CD14-positive monocyte (primary cell): Measurements from ENCODE around the gene SENP8. TPM values are rescaled to one million over a fixed set of nuclear protein-coding genes. Genes with fewer than 3 reads are reported as not detected.

Experiments used
- DNase-seq, 3 donors: peaks; one replicate each; pipeline ENCODE4 v3.0.0-alpha.2; 2011 to 2022
- H2AFZ ChIP-seq: 2 replicates; pipeline ENCODE4 v1.6.0; 2012; ENCODE audit warnings: mild to moderate bottlenecking, low read depth, low read length, inconsistent platforms; ENCODE audit not compliant: insufficient read depth, poor library complexity, severe bottlenecking
- H3K27ac ChIP-seq, 2 donors: 1 replicate in 1 of 2; 2 replicates in 1 of 2; pipeline ENCODE4 v1.5.1; 2012 to 2013; ENCODE audit warnings: low read length in 2 of 2, control low read depth in 1 of 2, inconsistent platforms in 1 of 2, low read depth in 1 of 2, mild to moderate bottlenecking in 1 of 2
- H3K27me3 ChIP-seq, 2 donors: one replicate each; pipeline versions ENCODE4 v1.6.0 to v1.6.1; 2011 to 2013; ENCODE audit warnings: low read length in 2 of 2; ENCODE audit not compliant: control insufficient read depth in 2 of 2, insufficient read depth in 2 of 2
- H3K36me3 ChIP-seq, 2 donors: replicated peaks in 1 of 2; 1 replicate in 1 of 2; 2 replicates in 1 of 2; pipeline versions ENCODE4 v1.5.1 to v1.6.1; 2012 to 2013; ENCODE audit warnings: low read length in 2 of 2, control low read depth in 1 of 2, inconsistent platforms in 1 of 2, mild to moderate bottlenecking in 1 of 2; ENCODE audit not compliant: insufficient read depth in 2 of 2, control insufficient read depth in 1 of 2
- H3K4me1 ChIP-seq, 2 donors: 1 replicate in 1 of 2; 2 replicates in 1 of 2; pipeline versions ENCODE4 v1.5.1 to v1.6.1; 2012 to 2013; ENCODE audit warnings: low read length in 2 of 2, control low read depth in 1 of 2, inconsistent platforms in 1 of 2, mild to moderate bottlenecking in 1 of 2, moderate library complexity in 1 of 2; ENCODE audit not compliant: insufficient read depth in 2 of 2, control insufficient read depth in 1 of 2
- H3K4me2 ChIP-seq: replicated peaks from 2 replicates; pipeline ENCODE3; 2012; ENCODE audit warnings: low read length, moderate library complexity, mild to moderate bottlenecking; ENCODE audit not compliant: poor library complexity, severe bottlenecking; ENCODE audit errors: extremely low read depth
- H3K4me3 ChIP-seq, 3 experiments: fragments of 200-600 bp in 1 of 3; sonication (generic) in 1 of 3; replicated peaks in 1 of 3; 1 replicate in 2 of 3; 2 replicates in 1 of 3; pipeline ENCODE4 v1.5.1; 2011 to 2013; ENCODE audit warnings: low read length in 3 of 3, mild to moderate bottlenecking in 3 of 3, control low read depth in 2 of 3, low read depth in 2 of 3, inconsistent platforms in 1 of 3, moderate library complexity in 1 of 3
- H3K79me2 ChIP-seq: 2 replicates; pipeline ENCODE4 v1.6.0; 2012; ENCODE audit warnings: mild to moderate bottlenecking, control low read depth, inconsistent platforms, low read length, moderate library complexity; ENCODE audit not compliant: insufficient read depth
- H3K9ac ChIP-seq: 2 replicates; pipeline ENCODE4 v1.6.0; 2017; ENCODE audit warnings: low read length, mild to moderate bottlenecking; ENCODE audit not compliant: insufficient read depth, poor library complexity, severe bottlenecking
- H3K9me3 ChIP-seq, 2 donors: replicated peaks in 1 of 2; 1 replicate in 1 of 2; 2 replicates in 1 of 2; pipeline versions ENCODE4 v1.5.1 to v1.6.1; 2012 to 2013; ENCODE audit warnings: low read length in 2 of 2, control low read depth in 1 of 2; ENCODE audit not compliant: control insufficient read depth in 1 of 2, insufficient read depth in 1 of 2
- H4K20me1 ChIP-seq: 2 replicates; pipeline ENCODE4 v1.6.0; 2012; ENCODE audit warnings: mild to moderate bottlenecking, low read length, control low read depth, moderate library complexity; ENCODE audit not compliant: insufficient read depth
- H3K27ac Mint-ChIP-seq, 7 donors: one replicate each; pipeline ENCODE4 v1.8.0; 2020; ENCODE audit warnings: mild to moderate bottlenecking in 7 of 7, mixed read lengths in 7 of 7, moderate library complexity in 6 of 7, inconsistent platforms in 2 of 7
- H3K27me3 Mint-ChIP-seq, 3 donors: one replicate each; pipeline ENCODE4 v1.8.0; 2021 to 2022; ENCODE audit warnings: low read depth in 3 of 3, mild to moderate bottlenecking in 3 of 3, mixed read lengths in 3 of 3, moderate library complexity in 3 of 3, inconsistent platforms in 1 of 3
- H3K36me3 Mint-ChIP-seq, 2 donors: one replicate each; pipeline ENCODE4 v1.8.0; 2020; ENCODE audit warnings: mixed read lengths in 2 of 2, inconsistent platforms in 1 of 2, mild to moderate bottlenecking in 1 of 2
- H3K4me1 Mint-ChIP-seq: one replicate; pipeline ENCODE4 v1.8.0; 2020; ENCODE audit warnings: mild to moderate bottlenecking, mixed read lengths
- H3K4me3 Mint-ChIP-seq, 2 donors: one replicate each; pipeline ENCODE4 v1.8.0; 2020; ENCODE audit warnings: mild to moderate bottlenecking in 2 of 2, mixed read lengths in 2 of 2, moderate library complexity in 1 of 2
- H3K9me3 Mint-ChIP-seq, 7 donors: one replicate each; pipeline ENCODE4 v1.8.0; 2020 to 2022; ENCODE audit warnings: mixed read lengths in 7 of 7, mild to moderate bottlenecking in 6 of 7, moderate library complexity in 6 of 7, inconsistent platforms in 2 of 7
- WGBS: methylation state at CpG from one replicate; pipeline ENCODE4 v1.1.5; 2013; ENCODE audit warnings: missing lambda C conversion rate; ENCODE audit not compliant: insufficient coverage; 5-methylcytosine and 5-hydroxymethylcytosine counted together
- intact Hi-C, 2 donors: fragments of 100-400 bp; cut with micrococcal nuclease; formaldehyde crosslinking; loops; one replicate each; pipeline versions ENCODE4 v1.15.0 to v1.15.1; 2023
- polyA plus RNA-seq, 3 donors: library from polyadenylated mRNA; depleted of rRNA in 1 of 3; unstranded in 2 of 3; stranded (reverse) in 1 of 3; fragments of 300-500 nt in 2 of 3; fragments of >200 nt in 1 of 3; fragmentation: Illumina TruSeq in 2 of 3; gene quantifications; 1 replicate in 2 of 3; 2 replicates in 1 of 3; pipeline ENCODE4 v1.2.3, GENCODE V29; 2012 to 2021
- TF ChIP-seq, protein P1 (sequence below): fragments of 200-600 bp; IDR thresholded peaks from one replicate; pipeline ENCODE4 v1.8.0; 2022; ENCODE audit warnings: antibody characterized with exemption, mild to moderate bottlenecking

SENP8 gene
- polyA plus RNA-seq, 3 donors, result 0.52 to 1.4 (median 0.79) TPM

DNA sequence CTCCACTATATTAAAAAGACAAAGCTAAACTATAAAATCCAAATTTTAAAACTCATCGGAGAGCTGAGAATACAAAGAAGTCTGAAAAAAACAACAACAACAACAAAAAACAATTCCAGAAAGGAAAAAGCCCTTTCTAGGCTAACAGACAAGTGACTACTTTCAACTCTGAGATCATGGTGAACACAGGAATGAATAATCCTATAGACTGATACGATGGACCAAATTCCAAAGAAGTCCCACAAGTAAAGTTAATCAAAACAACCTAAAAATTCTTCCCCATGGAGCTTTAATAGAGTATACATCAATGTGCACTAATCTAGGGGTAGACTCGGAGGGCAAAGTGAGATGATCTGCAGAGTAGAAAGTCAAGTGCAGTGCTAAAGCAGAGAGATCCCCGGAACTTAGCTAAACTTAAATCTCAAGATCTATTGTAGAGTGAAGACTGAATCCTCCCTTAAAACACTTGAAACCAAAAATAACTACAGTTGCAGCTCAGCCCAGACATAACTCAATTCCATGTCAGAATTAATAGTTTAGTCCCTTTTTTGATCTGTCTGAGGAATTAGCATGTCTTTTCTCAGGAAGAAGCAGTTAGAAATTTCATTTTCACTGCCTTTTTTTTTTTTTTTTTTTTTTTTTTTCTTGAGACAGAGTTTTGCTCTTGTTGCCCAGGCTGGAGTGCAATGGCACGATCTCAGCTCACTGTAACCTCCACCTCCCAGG, 43.7 kb upstream of the SENP8 start:
- peaks cover 0 to 6% of the 10 kb centered on the region in 2 donors for H3K36me3 Mint-ChIP-seq
- no peaks in the 10 kb centered on the region for H3K9me3 ChIP-seq
- WGBS, result no CpG with 5 or more reads among the region's 5 CpGs
- H3K4me1 Mint-ChIP-seq, result no peaks in the 10 kb centered on the region
- peaks cover 0 to 1% (median 0%) of the 10 kb centered on the region in 7 donors for H3K9me3 Mint-ChIP-seq
- H3K4me1 ChIP-seq, result no peaks in the 10 kb centered on the region
- no peaks in the 10 kb centered on the region for H4K20me1 ChIP-seq
- intact Hi-C loops, result no loop called here
- H3K27me3 Mint-ChIP-seq, result no peaks in the 10 kb centered on the region
- TF ChIP-seq, protein P1, sequence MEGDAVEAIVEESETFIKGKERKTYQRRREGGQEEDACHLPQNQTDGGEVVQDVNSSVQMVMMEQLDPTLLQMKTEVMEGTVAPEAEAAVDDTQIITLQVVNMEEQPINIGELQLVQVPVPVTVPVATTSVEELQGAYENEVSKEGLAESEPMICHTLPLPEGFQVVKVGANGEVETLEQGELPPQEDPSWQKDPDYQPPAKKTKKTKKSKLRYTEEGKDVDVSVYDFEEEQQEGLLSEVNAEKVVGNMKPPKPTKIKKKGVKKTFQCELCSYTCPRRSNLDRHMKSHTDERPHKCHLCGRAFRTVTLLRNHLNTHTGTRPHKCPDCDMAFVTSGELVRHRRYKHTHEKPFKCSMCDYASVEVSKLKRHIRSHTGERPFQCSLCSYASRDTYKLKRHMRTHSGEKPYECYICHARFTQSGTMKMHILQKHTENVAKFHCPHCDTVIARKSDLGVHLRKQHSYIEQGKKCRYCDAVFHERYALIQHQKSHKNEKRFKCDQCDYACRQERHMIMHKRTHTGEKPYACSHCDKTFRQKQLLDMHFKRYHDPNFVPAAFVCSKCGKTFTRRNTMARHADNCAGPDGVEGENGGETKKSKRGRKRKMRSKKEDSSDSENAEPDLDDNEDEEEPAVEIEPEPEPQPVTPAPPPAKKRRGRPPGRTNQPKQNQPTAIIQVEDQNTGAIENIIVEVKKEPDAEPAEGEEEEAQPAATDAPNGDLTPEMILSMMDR, result no peak
- no peak overlapping the region for H3K4me3 Mint-ChIP-seq
- H3K27ac ChIP-seq, result no peak overlapping the region
- no peak overlapping the region for H3K27ac Mint-ChIP-seq
- H3K36me3 ChIP-seq, result no peaks in the 10 kb centered on the region
- DNase-seq, result no peak
- H2AFZ ChIP-seq, result no peak overlapping the region
- no peaks in the 10 kb centered on the region for H3K79me2 ChIP-seq
- H3K27me3 ChIP-seq, result no peaks in the 10 kb centered on the region
- no peak overlapping the region for H3K4me2 ChIP-seq
- no peak overlapping the region for H3K4me3 ChIP-seq
- no peak overlapping the region for H3K9ac ChIP-seq

DNA sequence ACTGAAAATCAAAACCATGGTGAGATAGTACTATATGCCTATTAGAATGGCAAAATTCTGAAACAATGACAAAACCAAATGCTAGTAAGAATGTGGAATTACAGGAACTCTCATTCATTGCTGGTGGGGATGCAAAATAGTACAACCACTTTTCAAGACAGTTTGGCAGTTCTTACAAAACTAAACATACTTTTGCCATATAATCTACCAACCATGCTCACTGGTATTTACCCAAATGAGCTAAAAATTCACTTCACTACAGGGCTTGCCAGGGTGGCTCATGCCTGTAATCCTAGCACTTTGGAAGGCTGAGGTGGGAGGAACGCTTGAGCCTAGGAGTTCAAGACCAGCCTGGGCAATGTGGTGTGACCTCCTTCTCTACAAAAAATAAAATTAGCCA, 40.3 kb upstream of the SENP8 start:
- Histone ChIP-seq H3K27ac (no peak overlapping the region), H2AFZ (no peak overlapping the region), H3K4me3 (no peak overlapping the region), H3K4me2 (no peak overlapping the region), H4K20me1 (no peaks in the 10 kb centered on the region), H3K9ac (no peak overlapping the region), H3K4me1 (no peaks in the 10 kb centered on the region), H3K27me3 (no peaks in the 10 kb centered on the region), H3K9me3 (no peaks in the 10 kb centered on the region), H3K79me2 (no peaks in the 10 kb centered on the region), H3K36me3 (no peaks in the 10 kb centered on the region)
- no peak overlapping the region for H3K4me3 Mint-ChIP-seq
- DNase-seq, result no peak
- 100% methylated on average over 1 of the region's 1 CpG for WGBS
- peaks cover 0 to 3% (median 0%) of the 10 kb centered on the region in 7 donors for H3K9me3 Mint-ChIP-seq
- no peaks in the 10 kb centered on the region for H3K27me3 Mint-ChIP-seq
- H3K4me1 Mint-ChIP-seq, result no peaks in the 10 kb centered on the region
- no peak overlapping the region for H3K27ac Mint-ChIP-seq
- H3K36me3 Mint-ChIP-seq, result peaks cover 0 to 6% of the 10 kb centered on the region in 2 donors
- TF ChIP-seq, protein P1, result no peak
- intact Hi-C loops, result no loop called here
